Small intestine (tissue), 4 donors: ENCODE results near the gene VSIG4. TPM values are rescaled to one million over a fixed set of nuclear protein-coding genes. Genes with fewer than 3 reads are reported as not detected.

Experiments used
- polyA plus RNA-seq, 4 donors: library from polyadenylated mRNA; stranded (reverse) in 3 of 4; unstranded in 1 of 4; fragments of 200-250 nt in 3 of 4; fragments of 120-200 nt in 1 of 4; gene quantifications; one replicate each; pipeline versions ENCODE4 v1.2.1 to v1.2.3, GENCODE V29; 2013
- donor health status: healthy with polysubstance abuse.
- donor health status: Bipolar disorder and iron deficiency.
- donor health status: healthy.

Gene VSIG4
- polyA plus RNA-seq, 4 donors = 5.2 to 90.1 (median 12.7) TPM

Other genes with a start within 250 kb of the VSIG4 start
- gene HEPH, start 124.2 kb upstream of the VSIG4 start, polyA plus RNA-seq = 100 to 1,000 TPM in 1 of 4 donors, 10 to 100 TPM in 3; 33.8 to 249 (median 56.8) TPM